WERI-Rb-1 (cell line): ENCODE measurements around the gene RASEF.

Experiments
- DNase-seq: peaks from one replicate; pipeline ENCODE4 v3.0.0-alpha.2; 2020
- H3K27ac ChIP-seq: fragments of 250-450 bp; sonication (Bioruptor Pico); 2 replicates; pipeline ENCODE4 v1.5.1; 2020; ENCODE audit warnings: mild to moderate bottlenecking, moderate library complexity
- H3K27me3 ChIP-seq: fragments of 250-450 bp; sonication (Bioruptor Pico); 2 replicates; pipeline ENCODE4 v1.5.1; 2021; ENCODE audit warnings: mild to moderate bottlenecking, low read depth, moderate library complexity; ENCODE audit not compliant: insufficient read depth, severe bottlenecking
- H3K36me3 ChIP-seq: fragments of 250-450 bp; sonication (Bioruptor Pico); 2 replicates; pipeline ENCODE4 v1.5.1; 2020; ENCODE audit warnings: mild to moderate bottlenecking, moderate library complexity
- H3K4me3 ChIP-seq: 2 replicates; pipeline ENCODE4 v1.5.1; 2011; ENCODE audit warnings: low read depth, mild to moderate bottlenecking, control low read depth, low read length
- H3K9me3 ChIP-seq: fragments of 250-450 bp; sonication (Bioruptor Pico); 2 replicates; pipeline ENCODE4 v1.5.1; 2021; ENCODE audit warnings: mild to moderate bottlenecking, moderate library complexity; ENCODE audit not compliant: severe bottlenecking
- CTCF ChIP-seq: IDR thresholded peaks from 2 replicates; pipeline ENCODE4 v1.5.1; 2011; ENCODE audit warnings: low read depth, mild to moderate bottlenecking, control low read depth, inconsistent platforms, low read length

The RASEF gene

GRCh38 chr9:83071626-83072025, 8.7 kb upstream of the RASEF start:
- H3K36me3 ChIP-seq, result no peaks in the 10 kb centered on the region
- TF ChIP-seq CTCF, result no peak
- H3K4me3 ChIP-seq, result no peak overlapping the region
- H3K27ac ChIP-seq, result no peak overlapping the region
- no peak for DNase-seq
- H3K9me3 ChIP-seq, result no peaks in the 10 kb centered on the region
- no peaks in the 10 kb centered on the region for H3K27me3 ChIP-seq

- no peaks in the 10 kb centered on the region for H3K36me3 ChIP-seq
- no peaks in the 10 kb centered on the region for H3K27me3 ChIP-seq
- no peak for DNase-seq
- no peak overlapping the region for H3K4me3 ChIP-seq
- H3K9me3 ChIP-seq, result no peaks in the 10 kb centered on the region
- no peak overlapping the region for H3K27ac ChIP-seq
- no peak for TF ChIP-seq CTCF
Measured at GRCh38 chr9:83070261-83070660, 7.3 kb upstream of the RASEF start.

- no peaks in the 10 kb centered on the region for H3K36me3 ChIP-seq
- H3K27ac ChIP-seq, result no peak overlapping the region
- TF ChIP-seq CTCF, result no peak
- DNase-seq, result no peak
- no peak overlapping the region for H3K4me3 ChIP-seq
- no peaks in the 10 kb centered on the region for H3K27me3 ChIP-seq
- no peaks in the 10 kb centered on the region for H3K9me3 ChIP-seq
Measured at GRCh38 chr9:83069651-83070050, 6.7 kb upstream of the RASEF start.

GRCh38 chr9:83068414-83068813, 5.5 kb upstream of the RASEF start:
- no peak for TF ChIP-seq CTCF
- no peaks in the 10 kb centered on the region for H3K36me3 ChIP-seq
- H3K27me3 ChIP-seq, result no peaks in the 10 kb centered on the region
- no peak overlapping the region for H3K27ac ChIP-seq
- no peaks in the 10 kb centered on the region for H3K9me3 ChIP-seq
- no peak overlapping the region for H3K4me3 ChIP-seq
- DNase-seq, result no peak

GRCh38 chr9:83067579-83067978, 4.6 kb upstream of the RASEF start:
- Histone ChIP-seq H3K9me3 (no peaks in the 10 kb centered on the region), H3K36me3 (no peaks in the 10 kb centered on the region), H3K4me3 (no peak overlapping the region), H3K27ac (no peak overlapping the region), H3K27me3 (no peaks in the 10 kb centered on the region)
- DNase-seq, result no peak
- no peak for TF ChIP-seq CTCF

GRCh38 chr9:83066771-83067170, 3.8 kb upstream of the RASEF start:
- Histone ChIP-seq H3K27ac (no peak overlapping the region), H3K4me3 (no peak overlapping the region), H3K9me3 (no peaks in the 10 kb centered on the region), H3K36me3 (no peaks in the 10 kb centered on the region), H3K27me3 (no peaks in the 10 kb centered on the region)
- no peak for DNase-seq
- TF ChIP-seq CTCF, result no peak
